GM10266 (cell line): ENCODE results near the gene ATP13A5.

Experiments
- DNase-seq: peaks from one replicate; pipeline ENCODE4 v3.0.0; 2012; ENCODE audit errors: extremely low spot score
- CTCF ChIP-seq: IDR thresholded peaks from 2 replicates; pipeline ENCODE4 v1.5.1; 2012; ENCODE audit warnings: mild to moderate bottlenecking, low read depth; ENCODE audit not compliant: control insufficient read depth, insufficient read depth; ENCODE audit errors: missing control alignments

Gene ATP13A5

GRCh38 chr3:193333229-193333628, 45.3 kb downstream of the ATP13A5 start:
- TF ChIP-seq CTCF: no peak
- no peak for DNase-seq

GRCh38 chr3:193330555-193331204, 47.9 kb downstream of the ATP13A5 start:
- no peak for TF ChIP-seq CTCF
- DNase-seq: no peak

- no peak for DNase-seq
- TF ChIP-seq CTCF: no peak
Measured at GRCh38 chr3:193317682-193318300, 60.8 kb downstream of the ATP13A5 start.

GRCh38 chr3:193314161-193314560, 64.4 kb downstream of the ATP13A5 start:
- TF ChIP-seq CTCF: no peak
- no peak for DNase-seq

GRCh38 chr3:193313061-193313958, 65.2 kb downstream of the ATP13A5 start:
- DNase-seq: no peak

GRCh38 chr3:193310914-193311723, 67.4 kb downstream of the ATP13A5 start:
- no peak for TF ChIP-seq CTCF
- DNase-seq: no peak

More at GRCh38 chr3:193313061-193313958, 65.2 kb downstream of the ATP13A5 start:
- no peak for TF ChIP-seq CTCF
